ENCODE measurements around the gene MAPRE2. TPM values are rescaled to one million over a fixed set of nuclear protein-coding genes. Genes with fewer than 3 reads are reported as not detected.

The MAPRE2 gene
- total RNA-seq, 1 experiment from 2014 or later: 5.9 TPM

DNA sequence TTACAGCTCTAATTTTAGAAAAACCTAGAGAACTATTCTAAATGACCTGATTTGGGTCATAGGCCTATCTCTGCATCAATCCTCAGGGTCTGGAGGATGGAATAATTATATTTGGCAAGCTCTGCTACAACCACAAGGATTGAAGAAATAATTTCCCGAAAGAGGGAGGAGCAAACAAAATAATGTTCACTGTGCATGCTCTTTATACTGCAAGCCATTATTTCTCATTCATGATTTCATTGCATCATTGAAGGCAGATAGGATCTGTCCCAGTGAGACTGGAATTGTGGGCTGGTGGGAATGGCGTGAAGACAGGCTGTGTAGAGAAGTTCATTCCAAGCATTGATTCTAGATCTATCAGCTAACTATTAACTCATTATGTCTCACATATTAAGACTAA, 12.7 kb upstream of the MAPRE2 start:
- DNase-seq: no peak
- Histone ChIP-seq H3K4me3 (no peak overlapping the region), H3K36me3 (no peaks in the 10 kb centered on the region), H3K9me3 (no peaks in the 10 kb centered on the region), H3K27me3 (no peaks in the 10 kb centered on the region)

DNA sequence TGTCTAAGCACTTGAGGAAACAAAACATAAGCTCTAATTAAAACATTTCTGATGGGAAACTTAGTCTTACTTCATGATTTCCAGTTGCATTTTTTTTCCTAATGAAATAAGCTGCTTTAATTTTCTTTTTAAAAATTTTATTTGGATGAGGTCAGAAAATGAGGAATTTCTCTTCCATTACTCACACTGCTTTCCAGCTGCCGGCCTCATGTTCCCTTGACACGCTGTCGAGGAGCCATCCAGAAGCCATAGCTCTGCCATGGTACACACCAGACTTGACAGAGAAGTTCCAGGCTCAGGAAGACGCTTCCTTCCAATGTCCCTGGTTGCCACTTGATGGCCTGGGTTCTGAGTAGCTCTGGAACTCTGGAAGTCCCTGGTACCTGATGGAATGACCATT, 12.1 kb upstream of the MAPRE2 start:
- no peaks in the 10 kb centered on the region for H3K9me3 ChIP-seq
- no peaks in the 10 kb centered on the region for H3K36me3 ChIP-seq
- no peak overlapping the region for H3K4me3 ChIP-seq
- DNase-seq: no peak
- no peaks in the 10 kb centered on the region for H3K27me3 ChIP-seq

GRCh38 chr18:35029770-35030169, 11.4 kb upstream of the MAPRE2 start:
- no peak overlapping the region for H3K4me3 ChIP-seq
- no peak for DNase-seq
- no peaks in the 10 kb centered on the region for H3K9me3 ChIP-seq
- H3K27me3 ChIP-seq: no peaks in the 10 kb centered on the region
- no peaks in the 10 kb centered on the region for H3K36me3 ChIP-seq

GRCh38 chr18:35030277-35030989, 10.8 kb upstream of the MAPRE2 start:
- no peaks in the 10 kb centered on the region for H3K27me3 ChIP-seq
- H3K4me3 ChIP-seq: no peak overlapping the region
- no peaks in the 10 kb centered on the region for H3K36me3 ChIP-seq
- DNase-seq: no peak
- H3K9me3 ChIP-seq: no peaks in the 10 kb centered on the region

- no peaks in the 10 kb centered on the region for H3K36me3 ChIP-seq
- no peak for DNase-seq
- H3K9me3 ChIP-seq: no peaks in the 10 kb centered on the region
- no peaks in the 10 kb centered on the region for H3K27me3 ChIP-seq
- H3K4me3 ChIP-seq: no peak overlapping the region
Observed at GRCh38 chr18:35032113-35032512, 9.1 kb upstream of the MAPRE2 start.

DNA sequence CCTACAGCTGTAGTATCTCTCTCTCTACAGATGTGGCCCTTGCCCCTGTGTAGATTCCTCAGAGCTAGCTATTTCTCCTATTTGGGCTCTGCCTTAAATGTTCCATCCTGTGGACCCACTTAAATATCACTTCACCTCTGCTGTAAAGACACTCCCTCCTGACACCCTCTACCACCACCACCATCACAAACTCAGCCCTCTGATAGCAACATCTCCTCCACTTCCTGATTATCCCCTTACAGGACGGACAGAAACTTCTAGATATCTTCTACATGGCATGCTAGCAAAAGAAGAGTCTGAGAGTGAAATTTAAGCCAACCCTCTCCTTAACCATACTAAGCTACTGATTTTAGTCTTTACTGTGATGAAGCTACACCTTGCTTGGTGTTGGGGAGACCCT, 3.2 kb upstream of the MAPRE2 start:
- no peak overlapping the region for H3K4me3 ChIP-seq
- no peaks in the 10 kb centered on the region for H3K27me3 ChIP-seq
- DNase-seq: no peak
- H3K9me3 ChIP-seq: no peaks in the 10 kb centered on the region
- no peaks in the 10 kb centered on the region for H3K36me3 ChIP-seq

GRCh38 chr18:35038881-35039491, 2.2 kb upstream of the MAPRE2 start:
- DNase-seq: no peak
- Histone ChIP-seq H3K9me3 (no peaks in the 10 kb centered on the region), H3K27me3 (no peaks in the 10 kb centered on the region), H3K4me3 (no peak overlapping the region), H3K36me3 (no peaks in the 10 kb centered on the region)

- DNase-seq: no peak
- no peaks in the 10 kb centered on the region for H3K9me3 ChIP-seq
- H3K27me3 ChIP-seq: no peaks in the 10 kb centered on the region
- H3K4me3 ChIP-seq: peak overlapping the region; percentile 76
- no peaks in the 10 kb centered on the region for H3K36me3 ChIP-seq
Observed at GRCh38 chr18:35040638-35040987, 600 bp upstream of the MAPRE2 start.

GRCh38 chr18:35041815-35042387, 688 bp downstream of the MAPRE2 start:
- DNase-seq: no peak
- Histone ChIP-seq H3K9me3 (no peaks in the 10 kb centered on the region), H3K36me3 (no peaks in the 10 kb centered on the region), H3K27me3 (no peaks in the 10 kb centered on the region), H3K4me3 (peak overlapping the region; percentile 76)

DNA sequence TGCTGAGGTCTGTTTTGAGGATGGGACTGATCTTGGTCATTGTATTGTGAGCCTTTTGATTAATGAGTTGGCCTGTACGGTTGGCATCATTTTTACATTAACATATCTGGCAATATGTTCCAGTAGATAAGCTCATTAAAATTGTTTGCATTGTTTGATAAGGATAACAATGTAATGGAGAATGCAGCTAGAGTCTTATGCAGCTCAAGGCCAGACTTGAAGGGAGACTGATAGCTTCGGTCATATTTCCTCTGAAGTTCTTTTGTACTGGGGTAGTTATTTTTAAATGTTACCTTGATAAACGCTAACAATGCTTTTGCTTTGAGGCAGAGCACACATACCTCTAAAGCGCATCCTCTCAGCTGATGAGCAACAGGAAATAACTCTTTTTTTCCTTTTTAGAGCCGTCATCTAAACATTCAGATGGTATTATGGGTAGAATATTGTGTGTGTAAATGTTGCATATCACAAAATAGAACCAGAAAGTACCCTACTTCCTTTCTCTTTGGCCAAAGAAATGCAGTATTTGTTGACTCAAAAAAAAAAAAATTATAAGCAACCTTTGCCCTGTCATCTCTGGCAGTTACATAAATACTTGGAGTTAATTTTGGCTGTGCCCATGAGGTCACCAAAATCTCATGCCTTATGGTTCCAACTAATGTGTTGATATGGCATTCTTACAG, 1.3 kb downstream of the MAPRE2 start:
- Histone ChIP-seq H3K9me3 (no peaks in the 10 kb centered on the region), H3K36me3 (no peaks in the 10 kb centered on the region), H3K4me3 (no peak overlapping the region; the same call in none of the 2 replicates), H3K27me3 (no peaks in the 10 kb centered on the region)
- DNase-seq: no peak

GRCh38 chr18:35043207-35043606, 2.0 kb downstream of the MAPRE2 start:
- Histone ChIP-seq H3K4me3 (no peak overlapping the region), H3K27me3 (no peaks in the 10 kb centered on the region), H3K36me3 (no peaks in the 10 kb centered on the region), H3K9me3 (no peaks in the 10 kb centered on the region)
- DNase-seq: no peak

- Histone ChIP-seq H3K36me3 (no peaks in the 10 kb centered on the region), H3K9me3 (no peaks in the 10 kb centered on the region), H3K4me3 (no peak overlapping the region), H3K27me3 (no peaks in the 10 kb centered on the region)
- DNase-seq: no peak
Observed at GRCh38 chr18:35045121-35045520, 3.9 kb downstream of the MAPRE2 start.

DNA sequence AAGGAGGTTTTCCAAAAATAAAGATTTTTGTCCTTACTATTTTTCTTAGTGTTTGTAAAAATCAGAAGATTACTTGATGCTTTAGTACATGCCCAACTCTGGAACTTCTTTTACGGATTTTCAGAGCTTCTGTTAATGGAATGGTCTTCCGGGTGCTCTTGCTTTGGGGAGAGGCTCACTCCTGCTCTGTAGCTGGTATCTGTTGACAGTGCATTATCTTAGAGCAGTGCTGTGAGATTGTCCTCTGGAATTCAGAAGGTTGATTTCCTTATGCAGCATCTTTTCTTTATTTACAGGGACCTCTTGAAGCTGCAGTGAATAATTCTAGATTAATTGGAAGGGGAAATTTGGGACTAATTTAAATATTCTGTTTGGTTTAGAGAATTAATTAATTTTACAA, 4.6 kb downstream of the MAPRE2 start:
- DNase-seq: no peak
- Histone ChIP-seq H3K9me3 (no peaks in the 10 kb centered on the region), H3K4me3 (no peak overlapping the region), H3K27me3 (no peaks in the 10 kb centered on the region), H3K36me3 (no peaks in the 10 kb centered on the region)

DNA sequence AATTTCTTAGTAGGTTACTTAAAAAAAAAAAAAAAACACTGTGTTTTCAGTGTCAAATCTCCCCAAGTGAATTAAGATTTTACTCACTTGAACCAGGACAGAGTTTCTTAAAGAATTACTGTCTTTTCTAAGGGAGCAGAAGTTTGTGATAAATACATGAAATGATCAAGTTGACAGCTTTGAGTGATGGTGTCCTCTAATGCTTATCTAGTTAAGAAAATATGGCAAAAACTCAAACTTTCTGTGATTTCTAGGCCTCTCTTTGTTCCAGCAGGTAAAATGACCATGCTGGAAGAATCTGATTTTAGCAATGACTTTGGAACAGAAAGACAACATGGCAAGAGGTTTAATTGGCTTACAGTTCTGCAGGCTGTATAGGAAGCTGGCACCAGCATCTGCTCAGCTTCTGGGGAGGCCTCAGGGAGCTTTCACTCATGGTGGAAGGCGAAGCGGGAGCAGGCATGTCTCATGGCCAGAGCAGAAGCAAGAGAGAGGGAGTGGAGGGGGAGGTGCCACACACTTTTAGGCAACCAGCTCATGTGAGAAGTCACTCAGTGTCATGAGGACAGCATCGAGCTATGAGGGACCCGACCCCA, 6.6 kb downstream of the MAPRE2 start:
- Histone ChIP-seq H3K9me3 (no peaks in the 10 kb centered on the region), H3K36me3 (no peaks in the 10 kb centered on the region), H3K4me3 (no peak overlapping the region), H3K27me3 (no peaks in the 10 kb centered on the region)
- DNase-seq: no peak

DNA sequence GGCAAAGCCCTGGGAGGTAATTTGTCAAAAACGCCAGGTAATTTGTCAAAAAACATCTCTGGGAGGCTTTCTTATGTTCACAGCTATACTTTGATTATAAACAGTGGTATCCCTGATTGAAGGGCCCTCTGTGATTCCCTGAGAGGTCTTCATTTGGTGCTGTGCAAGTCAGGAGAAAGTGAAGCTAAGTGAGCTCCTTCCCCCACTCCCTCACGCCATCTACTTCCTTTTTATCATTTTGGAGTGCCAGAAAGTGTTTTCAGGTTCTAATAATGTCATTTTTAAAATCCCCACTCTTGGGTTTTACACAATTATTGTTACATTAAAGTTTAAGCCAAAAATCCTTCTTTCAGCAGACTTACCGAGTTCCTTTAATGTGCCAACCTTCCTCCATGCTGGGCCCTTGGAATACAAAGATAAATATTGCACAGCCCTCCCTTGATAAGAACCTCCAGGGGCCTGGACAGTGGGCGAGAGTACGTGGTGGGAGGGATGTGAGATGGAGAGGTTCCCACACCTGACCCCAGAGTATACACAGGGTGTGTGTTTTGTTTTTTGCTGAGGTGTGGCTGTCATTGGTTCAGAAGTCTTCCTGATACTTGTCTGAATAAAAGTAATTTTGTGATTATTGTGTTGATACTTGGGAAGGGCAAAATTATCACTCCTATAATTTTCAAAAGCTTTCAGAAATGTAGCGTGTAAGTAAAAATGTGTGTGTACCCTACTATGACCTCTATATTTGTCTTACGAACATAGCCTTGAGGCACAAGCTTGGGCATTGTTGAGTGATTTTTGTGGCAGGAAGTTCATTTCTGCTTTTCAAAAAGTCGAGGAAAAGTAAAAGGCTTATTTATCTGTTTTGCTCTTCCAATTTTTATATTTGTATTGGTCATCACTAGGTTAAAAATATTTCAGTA, 8.2 kb downstream of the MAPRE2 start:
- H3K27me3 ChIP-seq: no peaks in the 10 kb centered on the region
- H3K9me3 ChIP-seq: no peaks in the 10 kb centered on the region
- no peak for DNase-seq
- no peaks in the 10 kb centered on the region for H3K36me3 ChIP-seq
- H3K4me3 ChIP-seq: no peak overlapping the region

- no peaks in the 10 kb centered on the region for H3K36me3 ChIP-seq
- no peak for DNase-seq
- no peak overlapping the region for H3K4me3 ChIP-seq
- H3K9me3 ChIP-seq: no peaks in the 10 kb centered on the region
- H3K27me3 ChIP-seq: no peaks in the 10 kb centered on the region
Observed at GRCh38 chr18:35050028-35050546, 8.9 kb downstream of the MAPRE2 start.
